GM19395 (cell line): ENCODE data around the gene SLC12A7.
"Not testable (repeated sequence)": the region's sequence is repeated elsewhere in the genome, so short reads cannot be mapped to it uniquely, and the experiment has no call there.

Experiments used
- ATAC-seq: cut with Tn5 transposase; IDR thresholded peaks from one replicate; pipeline ENCODE4 v1.9.1; 2021; ENCODE audit warnings: mild to moderate bottlenecking, moderate library complexity; ENCODE audit not compliant: unreplicated experiment

SLC12A7 gene

DNA sequence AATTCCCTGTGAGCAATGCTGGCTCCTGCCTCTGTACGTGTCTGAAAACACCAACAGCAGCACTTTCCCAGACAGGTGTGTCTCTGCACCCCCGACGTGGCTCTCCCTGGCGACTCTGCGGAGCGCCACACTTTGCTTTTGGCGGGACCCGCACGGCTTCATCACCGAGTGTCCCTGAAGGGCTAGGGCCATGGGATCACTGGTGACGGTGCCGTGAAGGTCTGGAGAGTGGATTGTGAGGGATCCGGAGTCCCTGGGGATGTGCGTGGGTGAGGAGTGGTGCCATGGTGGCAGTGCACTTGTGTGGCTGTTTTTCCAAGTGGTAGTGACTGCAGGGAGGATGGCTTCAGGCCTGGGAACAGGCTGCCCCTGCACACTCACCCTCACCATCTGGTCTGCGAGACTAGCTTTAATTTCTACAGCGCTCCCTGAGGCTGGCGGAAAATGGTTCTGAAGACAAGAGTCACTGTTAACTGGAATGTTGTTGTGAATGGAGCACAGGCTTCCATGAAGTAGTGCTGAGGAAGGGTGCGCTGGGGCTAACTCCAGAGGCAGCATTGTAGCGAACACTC lies 100.0 kb downstream of the SLC12A7 start:
- ATAC-seq, result no peak

DNA sequence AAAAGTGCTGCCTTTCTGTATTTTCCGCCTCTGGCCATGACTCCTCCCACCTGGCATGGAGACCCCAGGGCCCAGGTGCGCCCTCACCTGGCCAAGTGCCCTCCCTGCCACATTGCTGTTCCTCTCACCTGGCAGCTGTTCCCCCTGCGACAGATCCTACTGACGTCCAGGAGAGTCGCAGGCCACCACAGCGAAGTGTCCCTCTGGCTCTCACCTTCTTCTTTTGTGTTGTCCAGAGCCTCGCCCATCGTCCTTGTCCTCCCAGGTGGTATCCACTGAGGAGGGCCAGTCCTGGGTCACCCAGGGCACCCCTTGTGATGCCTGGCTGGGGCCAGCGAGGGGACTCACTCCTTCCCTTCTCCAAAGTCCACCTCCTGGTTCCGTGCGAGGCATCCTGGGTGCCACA lies 100.6 kb downstream of the SLC12A7 start:
- ATAC-seq, result no peak

DNA sequence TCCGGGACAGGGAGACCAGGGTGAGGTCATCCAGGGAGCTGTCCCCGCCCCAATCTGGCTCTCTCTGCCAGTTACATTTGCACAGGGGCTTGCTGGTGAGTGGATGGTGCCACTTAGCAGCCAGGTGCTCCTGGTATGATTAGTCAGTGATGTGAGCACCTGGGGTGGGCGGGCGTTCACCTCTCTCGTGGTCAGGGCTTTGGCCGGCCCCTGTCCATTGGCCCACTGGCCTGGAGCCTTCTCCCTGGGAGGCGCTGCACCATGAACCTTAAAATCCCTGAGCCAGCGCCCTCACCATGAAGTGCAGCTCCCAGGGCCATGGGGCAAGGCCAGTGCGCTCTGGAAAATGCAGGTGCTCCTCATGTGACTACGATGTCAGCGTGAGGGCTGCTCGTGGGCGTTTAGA lies 101.2 kb downstream of the SLC12A7 start:
- no peak for ATAC-seq

DNA sequence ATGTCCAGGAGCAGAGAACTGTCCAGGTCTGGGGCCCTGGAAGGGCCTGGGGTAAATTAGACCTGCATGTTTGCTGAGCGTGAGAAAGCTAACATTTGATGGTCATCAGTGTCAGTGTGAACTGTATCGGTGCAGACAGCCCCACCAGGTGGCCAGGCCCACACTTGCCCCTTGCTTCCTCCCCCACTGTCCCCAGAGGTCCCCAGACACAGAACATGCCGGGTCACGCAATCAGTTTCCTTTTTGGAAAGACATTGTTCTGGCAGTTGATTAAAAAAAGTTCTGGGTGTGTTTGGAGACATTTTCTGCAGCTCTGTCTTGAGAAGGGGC lies 101.7 kb downstream of the SLC12A7 start:
- no peak for ATAC-seq

DNA sequence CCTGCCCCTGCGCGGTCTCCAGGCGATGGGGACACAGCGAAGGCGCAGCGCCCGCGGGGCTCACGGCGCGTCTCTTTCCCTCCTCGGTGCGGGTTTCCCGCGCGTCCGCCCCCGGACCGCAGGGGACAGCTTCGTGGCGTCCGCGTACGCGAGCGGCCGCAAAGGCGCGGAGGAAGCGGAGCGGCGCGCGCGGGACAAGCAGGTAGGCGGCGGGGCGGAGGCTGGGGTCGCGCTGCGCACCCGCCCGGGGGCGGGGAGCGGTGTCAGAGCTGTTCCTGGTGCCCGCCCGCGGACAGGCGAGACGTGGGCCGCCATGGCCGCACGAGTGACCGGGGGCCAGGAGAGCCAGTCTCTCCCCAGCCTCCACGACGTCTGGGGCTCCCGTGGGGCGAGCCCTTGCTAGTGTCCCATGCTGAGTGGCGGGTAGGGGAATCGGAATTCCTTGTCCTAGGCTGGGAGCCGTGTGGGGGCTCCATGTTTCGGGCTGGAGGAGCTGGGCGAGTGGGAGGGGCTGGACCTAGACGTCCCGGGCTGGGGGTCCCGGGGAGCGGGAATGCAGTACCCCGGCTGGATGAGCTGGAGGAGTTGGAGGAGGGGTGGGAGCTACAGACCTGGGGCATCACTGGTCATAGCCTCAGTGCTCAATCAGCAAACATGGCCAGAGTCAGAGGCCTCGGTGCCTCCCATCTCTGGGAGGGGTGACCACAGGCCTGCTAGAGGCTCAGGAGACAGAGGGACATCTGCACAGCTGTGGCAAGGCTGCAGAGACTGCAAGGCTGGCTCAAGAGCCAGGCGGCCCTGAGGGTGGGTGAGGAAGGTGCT lies 102.3 kb downstream of the SLC12A7 start:
- ATAC-seq, result no peak

DNA sequence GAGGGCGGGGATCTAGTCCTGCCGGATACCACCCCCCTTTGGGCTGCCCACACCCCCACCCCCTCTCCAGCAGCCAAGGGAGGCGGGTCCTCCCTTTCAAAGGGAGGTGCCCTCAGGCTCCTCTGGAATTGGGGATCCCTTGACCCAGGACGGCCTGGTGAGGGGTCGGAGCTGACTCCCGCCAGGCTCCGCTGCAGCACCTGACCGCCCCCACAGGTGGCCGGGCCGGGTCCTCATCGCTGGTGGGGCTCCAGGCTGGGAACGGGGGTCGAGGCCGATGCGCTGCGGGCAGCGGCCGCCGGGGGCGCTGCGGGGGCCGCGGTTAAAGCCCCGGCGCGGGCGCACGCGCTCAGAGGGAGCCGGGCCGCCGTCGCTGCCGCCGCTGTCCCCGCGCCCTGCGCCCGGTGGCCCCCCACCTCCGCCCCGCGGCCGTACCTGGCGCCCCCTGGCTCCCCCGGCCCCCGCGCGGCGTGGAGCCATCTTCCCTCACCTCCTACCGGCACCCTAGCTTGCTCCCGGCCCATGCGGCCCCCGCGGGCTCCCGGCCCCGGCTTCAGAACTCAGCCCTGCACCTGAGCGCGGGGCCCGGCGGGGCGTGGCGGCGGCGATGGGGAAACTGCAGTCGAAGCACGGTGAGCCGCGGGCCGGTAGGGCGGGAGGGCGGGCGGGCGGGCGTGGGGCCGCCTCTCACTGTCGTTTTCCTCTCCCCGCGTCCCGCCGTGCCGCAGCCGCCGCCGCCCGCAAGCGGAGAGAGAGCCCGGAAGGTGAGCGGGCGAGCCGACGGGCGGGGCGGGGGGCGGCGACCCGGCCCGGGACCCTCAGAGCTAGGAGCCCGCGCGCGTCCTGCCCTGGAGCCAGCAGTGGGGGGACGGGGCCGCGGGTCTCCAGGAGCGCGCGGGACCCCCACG lies 103.2 kb downstream of the SLC12A7 start, which contains the start of gene NKD2:
Gene NKD2 (plus strand): TSS at position 352 of the 908 bp plus-strand sequence. CDS start 256 bp downstream, at position 608.
- no peak for ATAC-seq

DNA sequence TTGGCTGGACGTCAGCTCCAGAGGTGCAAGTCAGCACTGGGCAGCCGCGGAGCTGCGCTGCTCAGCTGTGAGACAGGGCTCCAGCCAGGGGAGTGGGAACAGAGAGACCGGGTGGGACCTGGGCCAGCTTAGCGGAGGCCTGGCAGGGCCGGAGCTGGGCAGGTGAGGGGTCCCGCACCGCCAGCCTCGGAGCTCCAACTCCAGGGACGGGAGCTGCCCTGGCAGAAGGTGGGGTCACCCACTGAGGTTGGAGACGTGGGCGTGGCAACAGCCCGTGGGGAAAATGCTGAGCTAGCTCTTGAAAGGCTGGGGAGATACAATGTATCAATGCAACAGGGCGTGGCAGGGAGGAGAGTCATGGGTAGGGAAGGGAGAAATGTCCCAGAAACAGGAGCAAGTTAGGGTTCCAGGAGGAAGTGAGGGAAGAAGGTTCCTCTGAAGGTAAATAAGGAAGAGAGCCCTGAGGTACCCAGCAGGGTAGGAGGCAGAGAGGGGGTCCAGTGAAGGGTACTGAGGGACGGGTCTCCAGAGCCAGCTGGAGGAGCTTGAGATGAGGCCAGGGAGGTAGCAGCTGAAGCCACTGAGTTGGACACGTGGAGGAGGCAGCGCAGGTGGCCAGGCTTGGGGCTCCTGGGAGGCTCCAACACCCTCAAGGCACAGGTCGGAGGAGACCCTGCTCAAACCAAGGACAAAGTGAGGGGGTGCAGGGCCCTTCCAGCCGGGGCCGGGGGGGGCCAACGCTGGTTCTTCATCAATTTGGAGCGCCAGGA lies 104.0 kb downstream of the SLC12A7 start:
- no peak for ATAC-seq

DNA sequence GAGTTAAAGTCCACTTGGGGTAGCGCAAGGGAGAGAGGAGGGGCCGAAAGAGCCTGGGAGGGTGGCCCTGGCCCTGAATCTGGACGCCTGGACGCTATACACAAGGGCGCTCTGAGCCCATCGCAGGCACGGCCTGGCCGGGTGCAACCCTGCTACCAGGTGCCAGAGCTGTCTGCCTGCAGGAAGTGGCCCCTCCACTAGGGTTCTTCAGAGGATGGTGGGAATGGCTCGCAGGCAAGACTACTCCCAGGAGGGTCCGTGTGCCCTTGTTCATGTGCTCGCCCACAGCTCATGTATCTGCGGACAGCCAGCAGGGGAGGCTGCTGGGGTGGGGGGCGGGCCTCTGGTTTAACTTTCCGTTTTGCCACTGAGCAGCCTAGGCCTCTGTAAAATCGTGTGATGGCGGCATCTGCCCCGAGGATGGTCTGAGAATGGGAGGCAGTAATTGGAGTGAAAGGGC lies 104.6 kb downstream of the SLC12A7 start:
- no peak for ATAC-seq

DNA sequence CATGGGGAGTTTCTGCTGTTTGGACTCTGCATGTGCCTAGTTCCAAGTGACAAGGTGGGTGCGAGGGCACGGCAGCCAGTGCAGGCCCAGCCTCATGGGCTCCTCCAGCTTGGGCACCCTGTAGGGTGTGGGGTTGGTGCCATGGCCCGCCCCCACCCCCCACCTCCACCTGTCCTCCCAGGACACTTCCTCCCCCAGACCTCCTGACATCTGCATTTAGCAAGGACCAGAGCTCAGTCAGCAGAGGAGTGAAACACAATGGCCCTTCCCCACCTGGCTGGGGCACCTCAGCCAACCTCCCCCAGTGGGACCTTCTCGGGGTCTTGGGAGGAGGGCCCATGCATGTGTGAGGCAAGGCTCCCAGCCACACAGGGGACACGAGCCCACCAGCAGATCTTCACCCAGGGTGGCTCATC lies 105.2 kb downstream of the SLC12A7 start:
- no peak for ATAC-seq

DNA sequence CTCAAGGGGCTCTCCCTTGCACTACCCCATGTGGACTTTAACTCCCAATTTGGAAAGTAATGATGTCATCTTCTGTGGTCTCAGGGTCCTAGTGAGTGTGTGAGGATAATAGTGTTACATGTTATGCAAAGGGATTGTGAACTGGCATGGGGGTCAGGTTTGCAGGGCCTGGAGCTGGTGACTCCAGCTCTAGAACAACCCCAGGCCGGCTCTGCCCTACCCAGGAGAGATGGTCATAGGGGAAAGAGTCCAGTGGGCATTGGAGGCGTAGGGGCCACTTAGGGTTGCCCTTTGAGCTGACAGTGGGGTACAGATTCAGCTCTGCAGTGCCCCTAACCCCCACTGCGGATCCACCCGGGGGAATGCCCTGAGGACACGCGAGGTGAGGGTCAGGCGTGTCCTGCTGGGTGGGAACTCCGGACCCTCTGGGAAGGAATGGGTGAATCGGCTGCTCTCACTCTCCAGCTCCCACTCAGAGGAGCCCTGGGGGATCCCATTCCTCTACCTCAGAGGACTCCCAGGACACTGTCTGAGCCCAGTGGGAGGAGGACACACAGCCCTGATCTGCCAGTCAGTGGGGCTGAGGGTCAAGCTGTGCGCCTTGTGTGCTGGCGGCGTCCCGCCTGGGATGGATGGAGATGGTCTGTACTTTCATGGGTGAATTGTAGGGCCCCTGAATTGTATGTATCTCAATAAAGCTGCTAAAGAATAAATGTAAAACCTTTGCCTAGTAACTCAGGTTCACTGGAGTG lies 105.8 kb downstream of the SLC12A7 start:
- ATAC-seq, result no peak

DNA sequence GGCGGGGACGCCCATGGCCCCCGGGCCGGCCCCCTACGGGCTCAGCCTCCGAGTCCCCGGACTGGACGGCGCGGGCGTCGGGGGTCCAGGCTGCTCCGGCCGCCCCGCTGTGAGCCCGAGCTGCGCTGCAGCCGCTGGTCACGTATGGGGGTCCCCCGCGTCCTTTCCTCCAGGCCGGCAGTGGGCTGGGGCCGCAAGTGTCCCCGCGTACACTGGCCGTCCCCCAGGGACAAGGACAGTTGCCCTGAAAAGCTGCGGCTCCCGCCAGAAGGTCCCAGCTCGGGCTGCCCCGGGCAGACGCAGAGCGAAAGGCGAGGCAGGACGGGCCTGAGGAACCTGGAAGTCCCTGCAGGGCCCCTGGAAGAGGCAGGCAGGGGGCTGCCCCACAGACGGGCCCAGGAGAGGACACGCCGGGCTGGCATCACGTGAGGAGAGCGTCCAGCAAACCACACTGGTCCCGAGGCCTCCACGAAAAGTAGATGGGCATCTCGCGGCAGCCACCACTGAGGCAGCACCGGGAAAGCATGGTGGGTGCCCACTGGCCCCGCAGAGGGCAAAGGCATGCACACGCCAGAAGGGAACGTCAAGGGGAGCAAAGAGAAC lies 106.5 kb downstream of the SLC12A7 start:
- no peak for ATAC-seq

DNA sequence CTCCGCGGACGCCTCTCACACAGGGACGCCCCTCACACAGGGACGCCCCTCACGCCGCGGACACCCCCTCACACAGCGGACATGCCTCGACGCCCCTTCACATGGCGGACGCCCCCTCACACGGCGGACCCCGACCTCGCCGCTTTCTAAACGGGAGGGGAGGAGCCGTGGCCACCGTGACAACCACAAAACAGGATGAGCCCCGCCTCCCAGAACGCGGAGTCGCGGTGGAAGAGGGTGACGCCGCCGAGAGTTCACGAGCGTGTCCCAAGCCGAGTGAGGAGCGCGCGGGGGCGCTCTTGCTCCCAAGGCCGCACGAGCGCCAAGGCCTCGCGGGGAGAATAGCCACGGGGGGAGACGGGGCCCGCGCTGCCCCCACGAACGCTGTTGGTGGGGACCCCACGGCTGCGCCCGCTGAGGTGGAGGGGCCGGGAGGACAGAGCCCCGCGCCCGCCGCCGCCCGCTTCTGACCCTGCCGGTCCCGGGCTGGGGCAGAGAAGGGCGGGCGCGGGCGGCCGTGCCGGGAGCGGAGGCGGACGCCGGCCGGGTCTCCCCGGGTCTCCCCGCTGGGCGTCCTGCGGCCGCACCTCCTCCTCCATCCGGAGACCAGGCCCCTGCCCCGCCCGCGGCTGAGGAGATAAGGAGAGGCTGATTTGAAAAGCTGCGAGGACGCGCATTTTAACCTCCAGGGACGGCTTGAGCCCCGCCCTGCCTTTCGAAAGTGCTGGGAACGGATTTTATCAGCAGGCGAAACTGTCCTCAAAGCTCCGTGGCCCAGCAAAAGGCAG lies 107.2 kb downstream of the SLC12A7 start:
- no peak for ATAC-seq

DNA sequence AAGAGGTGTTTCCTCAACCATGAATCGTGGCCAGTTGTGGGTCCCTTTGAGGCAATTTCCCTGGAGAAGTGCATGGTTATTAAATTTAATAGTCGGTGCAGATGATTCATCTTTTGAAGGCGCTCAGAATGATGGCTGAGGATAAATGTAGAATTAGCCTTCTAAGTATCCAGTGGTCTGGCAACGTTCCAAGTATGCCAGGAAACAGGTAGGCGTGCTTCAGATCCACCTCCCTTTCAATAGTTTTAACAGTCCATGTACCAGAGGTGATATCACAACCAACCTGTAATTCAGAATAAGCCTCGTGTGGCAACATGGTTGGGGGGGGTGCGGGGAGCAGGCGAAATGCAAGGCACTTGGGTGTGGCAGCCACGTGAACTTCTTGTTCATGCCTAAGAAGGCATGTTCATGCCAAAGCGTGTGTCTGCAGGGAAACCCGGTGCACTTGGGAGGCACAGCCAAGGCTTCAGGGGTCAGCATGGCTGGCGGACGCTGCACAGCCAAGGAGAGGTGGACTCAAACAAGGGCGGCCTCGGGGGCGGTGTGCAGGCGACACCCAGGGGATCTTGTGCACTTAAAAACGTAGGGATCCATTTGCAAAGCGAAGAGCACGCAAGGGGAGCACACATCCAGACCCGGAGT lies 108.4 kb downstream of the SLC12A7 start:
- no peak for ATAC-seq

DNA sequence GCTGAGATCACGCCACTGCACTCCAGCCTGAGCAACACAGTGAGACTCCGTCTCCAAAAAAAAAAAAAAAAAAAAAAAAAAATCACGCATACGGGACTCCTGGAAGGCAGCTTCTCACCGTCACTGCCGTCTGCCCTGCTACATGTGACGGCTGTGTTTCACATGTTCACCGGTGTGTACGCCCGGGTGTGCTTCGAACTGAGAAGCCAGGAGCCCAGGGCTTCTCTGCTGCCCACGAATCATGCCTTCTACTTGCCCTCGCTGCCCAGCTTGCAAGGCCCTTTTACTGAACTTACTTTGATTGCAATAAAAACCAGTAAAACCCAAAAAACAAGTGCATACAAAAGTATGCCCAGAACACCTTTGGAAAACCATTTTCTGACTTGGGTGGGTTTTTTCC lies 109.0 kb downstream of the SLC12A7 start:
- no peak for ATAC-seq

DNA sequence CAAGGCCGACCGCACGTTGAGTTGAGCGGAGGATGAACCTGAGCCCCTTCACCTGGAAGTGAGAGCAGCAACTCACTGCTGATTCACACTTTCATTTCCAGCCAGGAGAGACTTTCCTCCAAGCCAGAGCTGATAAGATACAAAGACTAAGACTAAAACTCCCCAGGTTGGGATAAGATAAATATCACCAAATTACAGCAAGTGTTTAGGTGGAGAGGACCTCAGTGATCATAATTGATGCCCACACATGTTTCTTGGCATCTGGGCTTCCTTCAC lies 109.7 kb downstream of the SLC12A7 start:
- ATAC-seq, result no peak

DNA sequence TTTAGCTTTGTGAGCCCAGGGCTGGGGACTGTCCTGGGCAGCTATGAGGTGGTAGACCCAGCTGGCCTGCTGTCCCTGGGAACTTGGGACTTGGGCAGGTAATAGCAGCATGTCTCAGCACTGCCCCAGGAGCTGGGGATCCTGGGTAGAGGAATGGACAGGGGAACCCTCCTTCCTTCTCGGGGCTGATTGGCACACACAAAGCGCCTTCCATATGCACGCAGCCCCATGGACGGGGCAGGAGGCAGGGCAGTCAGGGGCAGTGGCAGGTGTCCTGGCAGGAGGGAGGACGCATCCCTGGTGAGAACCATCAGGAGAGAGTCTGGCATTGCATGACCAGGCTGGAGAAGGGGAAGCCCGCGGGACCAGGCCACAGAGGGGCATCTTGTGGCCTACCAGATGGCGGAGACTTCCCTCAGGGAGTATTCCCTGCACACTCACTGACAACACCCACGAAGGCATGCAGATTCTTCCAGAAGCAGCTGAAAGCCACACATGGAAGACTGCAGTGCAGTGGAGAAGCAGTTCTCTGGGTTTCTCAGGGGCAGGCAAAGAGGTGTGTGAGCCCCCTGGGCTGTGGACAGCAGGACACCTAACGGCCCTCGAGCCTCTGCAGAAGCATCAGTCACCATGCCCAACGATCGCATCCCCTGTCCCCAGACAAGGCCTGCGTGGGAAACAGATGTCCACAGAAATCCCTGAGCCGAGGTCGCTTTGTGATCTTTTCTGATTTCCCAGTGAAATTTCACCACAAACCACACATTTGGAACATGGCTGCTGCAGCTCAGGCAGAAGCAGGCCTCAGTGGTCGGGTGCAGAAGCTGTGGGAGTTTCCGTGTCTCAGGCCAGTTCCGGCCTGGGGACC lies 110.2 kb downstream of the SLC12A7 start:
- no peak for ATAC-seq

DNA sequence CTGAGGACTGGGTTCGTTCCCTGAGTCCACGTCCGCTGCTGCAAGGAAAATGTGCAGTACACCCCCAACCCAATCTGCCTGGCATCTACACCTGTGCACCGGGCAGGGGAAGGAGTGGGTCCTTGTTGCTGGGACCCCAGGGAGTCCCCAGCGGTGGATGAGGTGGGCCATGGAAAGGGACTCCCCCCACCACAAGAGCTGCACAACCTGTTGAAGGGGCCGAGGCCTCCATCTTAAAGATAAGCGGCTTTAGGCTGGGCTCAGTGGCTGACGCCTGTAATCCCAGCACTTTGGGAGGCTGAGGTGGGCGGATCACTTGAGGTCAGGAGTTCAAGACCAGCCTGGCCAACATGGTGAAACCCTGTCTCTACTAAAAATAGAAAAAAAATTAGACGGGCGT lies 111.0 kb downstream of the SLC12A7 start:
- not testable (repeated sequence) for ATAC-seq
